H9 (cell line): Measurements from ENCODE around the gene ADAM33. TPM values are rescaled to one million over a fixed set of nuclear protein-coding genes. Genes with fewer than 3 reads are reported as not detected.

Source experiments
- DNase-seq: peaks from one replicate; pipeline ENCODE4 v3.0.0-alpha.2; 2017
- H2AFZ ChIP-seq: one replicate; pipeline ENCODE4 v1.6.1; 2013; ENCODE audit warnings: mild to moderate bottlenecking, low read length, control low read depth, moderate library complexity
- H2AK5ac ChIP-seq: 2 replicates; pipeline ENCODE4 v1.6.1; 2013; ENCODE audit warnings: low read length, control low read depth, mixed read lengths; ENCODE audit not compliant: insufficient read length
- H2BK120ac ChIP-seq: one replicate; pipeline ENCODE4 v1.6.1; 2013; ENCODE audit warnings: low read depth, mild to moderate bottlenecking, low read length, control low read depth, inconsistent platforms; ENCODE audit not compliant: poor library complexity, severe bottlenecking
- H2BK12ac ChIP-seq: 2 replicates; pipeline ENCODE4 v1.6.1; 2013; ENCODE audit warnings: low read length, control low read depth, mixed read lengths, low read depth; ENCODE audit not compliant: insufficient read length
- H2BK15ac ChIP-seq: 2 replicates; pipeline ENCODE4 v1.6.1; 2013; ENCODE audit warnings: low read depth, low read length, control low read depth
- H2BK20ac ChIP-seq: one replicate; pipeline ENCODE4 v1.6.1; 2013; ENCODE audit warnings: low read depth, mild to moderate bottlenecking, low read length, control low read depth, inconsistent platforms; ENCODE audit not compliant: poor library complexity, severe bottlenecking
- H2BK5ac ChIP-seq: 2 replicates; pipeline ENCODE4 v1.6.1; 2013; ENCODE audit warnings: low read length, control low read depth, mixed read lengths; ENCODE audit not compliant: insufficient read length
- H3K14ac ChIP-seq: 2 replicates; pipeline ENCODE4 v1.6.1; 2013; ENCODE audit warnings: low read length, control low read depth; ENCODE audit not compliant: insufficient read depth
- H3K18ac ChIP-seq: 2 replicates; pipeline ENCODE4 v1.6.1; 2013; ENCODE audit warnings: low read depth, mild to moderate bottlenecking, mixed read lengths, low read length, control low read depth; ENCODE audit not compliant: insufficient read length
- H3K23ac ChIP-seq: 2 replicates; pipeline ENCODE4 v1.6.1; 2013; ENCODE audit warnings: low read length, control low read depth, mixed read lengths, low read depth; ENCODE audit not compliant: insufficient read length
- H3K23me2 ChIP-seq: 2 replicates; pipeline ENCODE4 v1.6.1; 2013; ENCODE audit warnings: low read depth, mild to moderate bottlenecking, mixed read lengths, low read length, control low read depth; ENCODE audit not compliant: insufficient read length, poor library complexity, severe bottlenecking
- H3K27ac ChIP-seq: 2 replicates; pipeline ENCODE4 v1.5.1; 2013; ENCODE audit warnings: low read length, control low read depth, mixed read lengths, low read depth; ENCODE audit not compliant: insufficient read length
- H3K27me3 ChIP-seq: 2 replicates; pipeline ENCODE4 v1.6.1; 2013; ENCODE audit warnings: low read length, control low read depth, inconsistent platforms; ENCODE audit not compliant: insufficient read depth
- H3K4ac ChIP-seq: 2 replicates; pipeline ENCODE4 v1.6.1; 2013; ENCODE audit warnings: low read depth, mild to moderate bottlenecking, control low read depth, inconsistent platforms, low read length, moderate library complexity
- H3K4me1 ChIP-seq: 2 replicates; pipeline ENCODE4 v1.6.1; 2013; ENCODE audit warnings: low read length, control low read depth, inconsistent platforms; ENCODE audit not compliant: insufficient read depth
- H3K4me2 ChIP-seq: 2 replicates; pipeline ENCODE4 v1.6.1; 2013; ENCODE audit warnings: low read length, control low read depth, mixed read lengths; ENCODE audit not compliant: insufficient read length, insufficient read depth
- H3K56ac ChIP-seq: 2 replicates; pipeline ENCODE4 v1.6.1; 2013; ENCODE audit warnings: low read depth, mild to moderate bottlenecking, mixed read lengths, low read length, control low read depth; ENCODE audit not compliant: insufficient read length
- H3K79me1 ChIP-seq: 2 replicates; pipeline ENCODE4 v1.6.1; 2013; ENCODE audit warnings: low read depth, mild to moderate bottlenecking, moderate library complexity, low read length, control low read depth, inconsistent platforms; ENCODE audit not compliant: insufficient read depth, poor library complexity, severe bottlenecking
- H3K79me2 ChIP-seq: 2 replicates; pipeline ENCODE4 v1.6.1; 2013; ENCODE audit warnings: low read length, control low read depth, inconsistent platforms; ENCODE audit not compliant: insufficient read depth
- H3K9ac ChIP-seq: 2 replicates; pipeline ENCODE4 v1.6.1; 2013; ENCODE audit warnings: low read length, control low read depth, mixed read lengths; ENCODE audit not compliant: insufficient read length; ENCODE audit errors: extremely low read depth
- H3K9me3 ChIP-seq: one replicate; pipeline ENCODE4 v1.6.1; 2013; ENCODE audit warnings: low read depth, low read length, inconsistent platforms; ENCODE audit not compliant: control insufficient read depth
- H3T11ph ChIP-seq: one replicate; pipeline ENCODE4 v1.6.1; 2013; ENCODE audit warnings: mild to moderate bottlenecking, low read length, control low read depth, inconsistent platforms
- H4K20me1 ChIP-seq: one replicate; pipeline ENCODE4 v1.6.1; 2013; ENCODE audit not compliant: control insufficient read depth, insufficient read length, insufficient read depth
- H4K5ac ChIP-seq: 2 replicates; pipeline ENCODE4 v1.6.1; 2013; ENCODE audit warnings: low read depth, mild to moderate bottlenecking, mixed read lengths, low read length, control low read depth; ENCODE audit not compliant: insufficient read length
- H4K8ac ChIP-seq: replicated peaks from 2 replicates; pipeline ENCODE4 v1.6.1; 2013; ENCODE audit warnings: low read length, control low read depth, mixed read lengths, low read depth; ENCODE audit not compliant: insufficient read length
- H4K91ac ChIP-seq: 2 replicates; pipeline ENCODE4 v1.6.1; 2013; ENCODE audit warnings: low read depth, mild to moderate bottlenecking, moderate library complexity, mixed read lengths, low read length, control low read depth; ENCODE audit not compliant: insufficient read length
- H3K27ac Mint-ChIP-seq, 3 experiments: 2 replicates in 2 of 3; 3 replicates in 1 of 3; pipeline ENCODE4 v1.8.0; 2020 to 2021; ENCODE audit warnings: mixed read lengths in 3 of 3, mild to moderate bottlenecking in 1 of 3, moderate library complexity in 1 of 3
- H3K27me3 Mint-ChIP-seq: 2 replicates; pipeline ENCODE4 v1.8.0; 2021; ENCODE audit warnings: low read depth, mild to moderate bottlenecking, moderate library complexity, mixed read lengths
- H3K36me3 Mint-ChIP-seq, 3 experiments: 2 replicates in 2 of 3; 3 replicates in 1 of 3; pipeline ENCODE4 v1.8.0; 2020 to 2021; ENCODE audit warnings: low read depth in 3 of 3, mixed read lengths in 3 of 3; ENCODE audit not compliant: insufficient read depth in 1 of 3
- H3K4me1 Mint-ChIP-seq, 2 experiments: 2 replicates each; pipeline ENCODE4 v1.8.0; 2020; ENCODE audit warnings: mixed read lengths in 2 of 2
- H3K4me3 Mint-ChIP-seq, 2 experiments: 2 replicates in 1 of 2; 3 replicates in 1 of 2; pipeline ENCODE4 v1.8.0; 2020 to 2021; ENCODE audit warnings: mild to moderate bottlenecking in 2 of 2, mixed read lengths in 2 of 2, moderate library complexity in 1 of 2
- H3K9me3 Mint-ChIP-seq, 2 experiments: 2 replicates in 1 of 2; 3 replicates in 1 of 2; pipeline ENCODE4 v1.8.0; 2020; ENCODE audit warnings: mild to moderate bottlenecking in 2 of 2, mixed read lengths in 2 of 2, moderate library complexity in 1 of 2
- WGBS: extraction: QIAGEN DNeasy Blood & Tissue Kit; methylation state at CpG from one replicate; pipeline ENCODE4 v1.1.7; 2013; ENCODE audit warnings: missing lambda C conversion rate, low lambda C conversion rate, mixed read lengths; ENCODE audit not compliant: insufficient read length; ENCODE audit errors: extremely low coverage; 5-methylcytosine and 5-hydroxymethylcytosine counted together
- total RNA-seq: library from RNA; stranded (reverse); gene quantifications from 2 replicates; pipeline ENCODE4 v1.2.1, GENCODE V29; 2021
- TF ChIP-seq, protein P1 (sequence below): fragments of 200-600 bp; sonication (generic); conservative IDR thresholded peaks from 3 replicates; pipeline ENCODE4 v1.8.0; 2021; ENCODE audit warnings: antibody characterized with exemption, mild to moderate bottlenecking

ADAM33 gene
- total RNA-seq, 1 experiment from 2014 or later = 4.0 TPM

DNA sequence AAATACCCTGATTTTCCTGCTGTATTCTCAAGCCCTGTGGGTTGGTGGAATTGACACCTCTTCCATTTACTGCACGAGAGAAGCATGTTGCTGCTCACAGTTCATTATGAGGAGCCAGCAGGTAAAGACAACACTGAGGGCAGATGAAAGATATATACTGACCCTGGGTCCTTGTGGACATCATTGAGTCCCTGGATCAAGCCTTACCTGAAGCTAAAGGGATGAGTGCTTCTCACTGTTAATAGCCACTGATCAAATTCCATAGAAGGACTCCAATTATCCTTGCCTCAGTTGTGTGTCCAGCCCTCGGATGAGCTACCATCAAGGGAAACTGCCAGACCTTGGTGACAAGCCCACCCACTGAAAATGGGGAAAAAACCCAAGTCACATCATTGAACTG lies 38.3 kb upstream of the ADAM33 start:
- Mint-ChIP-seq H3K27me3 (peaks cover 3% of the 10 kb centered on the region), H3K9me3 (peaks cover 0 to 3% of the 10 kb centered on the region in 2 experiments; a peak in 1 of 5 replicates), H3K4me3 (no peak overlapping the region), H3K36me3 (no peaks in the 10 kb centered on the region), H3K4me1 (peaks cover 6 to 8% of the 10 kb centered on the region in 2 experiments), H3K27ac (no peak overlapping the region; a peak in 1 of 7 replicates)
- Histone ChIP-seq H2BK12ac (no peak overlapping the region), H3K23ac (no peak overlapping the region), H4K5ac (no peak overlapping the region), H3K9ac (no peak overlapping the region), H3K79me1 (no peaks in the 10 kb centered on the region), H3K14ac (no peak overlapping the region), H3K4ac (no peak overlapping the region), H4K20me1 (no peaks in the 10 kb centered on the region), H3K18ac (no peak overlapping the region), H2AK5ac (no peak overlapping the region), H2BK5ac (no peak overlapping the region), H3K23me2 (no peaks in the 10 kb centered on the region), H3K9me3 (no peaks in the 10 kb centered on the region), H2AFZ (no peak overlapping the region), H3K79me2 (no peaks in the 10 kb centered on the region), H4K8ac (no peak overlapping the region), H3K27ac (no peak overlapping the region), H3K27me3 (no peaks in the 10 kb centered on the region; the same call in 1 of the 2 replicates), H3K56ac (no peak overlapping the region), H3K4me2 (no peak overlapping the region), H2BK120ac (no peak overlapping the region), H2BK20ac (no peak overlapping the region), H4K91ac (no peak overlapping the region), H3T11ph (no peak overlapping the region), H3K4me1 (no peaks in the 10 kb centered on the region), H2BK15ac (no peak overlapping the region)
- TF ChIP-seq, protein P1, sequence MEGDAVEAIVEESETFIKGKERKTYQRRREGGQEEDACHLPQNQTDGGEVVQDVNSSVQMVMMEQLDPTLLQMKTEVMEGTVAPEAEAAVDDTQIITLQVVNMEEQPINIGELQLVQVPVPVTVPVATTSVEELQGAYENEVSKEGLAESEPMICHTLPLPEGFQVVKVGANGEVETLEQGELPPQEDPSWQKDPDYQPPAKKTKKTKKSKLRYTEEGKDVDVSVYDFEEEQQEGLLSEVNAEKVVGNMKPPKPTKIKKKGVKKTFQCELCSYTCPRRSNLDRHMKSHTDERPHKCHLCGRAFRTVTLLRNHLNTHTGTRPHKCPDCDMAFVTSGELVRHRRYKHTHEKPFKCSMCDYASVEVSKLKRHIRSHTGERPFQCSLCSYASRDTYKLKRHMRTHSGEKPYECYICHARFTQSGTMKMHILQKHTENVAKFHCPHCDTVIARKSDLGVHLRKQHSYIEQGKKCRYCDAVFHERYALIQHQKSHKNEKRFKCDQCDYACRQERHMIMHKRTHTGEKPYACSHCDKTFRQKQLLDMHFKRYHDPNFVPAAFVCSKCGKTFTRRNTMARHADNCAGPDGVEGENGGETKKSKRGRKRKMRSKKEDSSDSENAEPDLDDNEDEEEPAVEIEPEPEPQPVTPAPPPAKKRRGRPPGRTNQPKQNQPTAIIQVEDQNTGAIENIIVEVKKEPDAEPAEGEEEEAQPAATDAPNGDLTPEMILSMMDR = no peak
- WGBS = no CpG with 5 or more reads among the region's 2 CpGs
- no peak for DNase-seq
